HepG2 (cell line): ENCODE measurements around the gene SLC6A12. TPM values are rescaled to one million over a fixed set of nuclear protein-coding genes. Genes with fewer than 3 reads are reported as not detected.

Source experiments
- ATAC-seq: fragments of 200-7000 bp; cut with Tn5 transposase; 3 replicates; pipeline ENCODE4 v1.9.1; 2020; ENCODE audit warnings: mild to moderate bottlenecking, moderate library complexity
- BruUV-seq: library from RNA; stranded (reverse); fragments of 400-500 nt; replicated peaks from 2 replicates; lab custom pipeline; 2021; lab: Mats Ljungman, UMichigan
- CTCF ChIA-PET: fragments of 300-600 bp; formaldehyde crosslinking; extraction: SDS; loops from one replicate; lab custom pipeline; 2021; ENCODE audit warnings: low total read pairs, inconsistent platforms, low intra/inter-chr PET ratio; lab: Yijun Ruan, JAX
- POLR2A ChIA-PET: fragments of 350-600 bp; sonication (Branson Sonifier 250); formaldehyde crosslinking; loops from one replicate; lab custom pipeline; 2020; ENCODE audit warnings: antibody characterized with exemption, inconsistent platforms; lab: Yijun Ruan, JAX
- DNase-seq: peaks from one replicate; pipeline ENCODE4 v3.0.0-alpha.2; 2015; ENCODE audit warnings: low spot score
- FAIRE-seq: peaks from 3 replicates; lab custom pipeline; 2011; peaks lifted over from hg19 to GRCh38; lab: Jason Lieb, UNC
- H2AFZ ChIP-seq: one replicate; pipeline ENCODE4 v1.6.1; 2011; ENCODE audit warnings: low read length, inconsistent platforms
- H3K27ac ChIP-seq: fragments of 300-600 bp; 3 replicates; pipeline ENCODE4 v1.8.0; 2011; ENCODE audit warnings: mixed run types, mild to moderate bottlenecking, mixed read lengths, low read length, inconsistent platforms; ENCODE audit not compliant: insufficient read depth; ENCODE audit errors: extremely low read length
- H3K27me3 ChIP-seq, 2 experiments: fragments of 200-600 bp in 1 of 2; 2 replicates in 1 of 2; 3 replicates in 1 of 2; pipeline versions ENCODE4 v1.6.0 to v1.8.0; 2011; ENCODE audit warnings: low read length in 2 of 2, mild to moderate bottlenecking in 2 of 2, moderate library complexity in 2 of 2, inconsistent platforms in 1 of 2; ENCODE audit not compliant: insufficient read depth in 2 of 2, control insufficient read depth in 1 of 2
- H3K36me3 ChIP-seq, 2 experiments: fragments of 200-600 bp in 1 of 2; replicated peaks in 1 of 2; 2 replicates in 1 of 2; 3 replicates in 1 of 2; pipeline versions ENCODE4 v1.5.1 to v1.8.0; 2011; ENCODE audit warnings: low read length in 2 of 2, inconsistent platforms in 1 of 2; ENCODE audit not compliant: insufficient read depth in 2 of 2, control insufficient read depth in 1 of 2
- H3K4me1 ChIP-seq: 2 replicates; pipeline ENCODE4 v1.5.1; 2012; ENCODE audit warnings: low read length, inconsistent platforms; ENCODE audit not compliant: insufficient read depth
- H3K4me2 ChIP-seq: 2 replicates; pipeline ENCODE4 v1.6.0; 2011; ENCODE audit warnings: low read depth, low read length, inconsistent platforms
- H3K4me3 ChIP-seq, 3 experiments: fragments of 200-600 bp in 1 of 3; sonication (generic), shearing (Covaris generic) in 1 of 3; replicated peaks in 1 of 3; 2 replicates each; pipeline ENCODE4 v1.5.1; 2011 to 2016; ENCODE audit warnings: low read length in 3 of 3, inconsistent platforms in 2 of 3, low read depth in 2 of 3, mild to moderate bottlenecking in 2 of 3, control low read depth in 1 of 3, mixed read lengths in 1 of 3; ENCODE audit not compliant: insufficient read depth in 1 of 3
- H3K79me2 ChIP-seq: one replicate; pipeline ENCODE4 v1.6.1; 2011; ENCODE audit warnings: low read length, inconsistent platforms; ENCODE audit not compliant: insufficient read depth
- H3K9ac ChIP-seq: 2 replicates; pipeline ENCODE4 v1.6.0; 2011; ENCODE audit warnings: mild to moderate bottlenecking, low read depth, low read length, inconsistent platforms; ENCODE audit not compliant: insufficient read depth
- H3K9me3 ChIP-seq: 2 replicates; pipeline ENCODE4 v1.5.1; 2012; ENCODE audit warnings: mild to moderate bottlenecking, low read length
- H4K20me1 ChIP-seq: 2 replicates; pipeline ENCODE4 v1.6.0; 2011; ENCODE audit warnings: inconsistent platforms, mild to moderate bottlenecking, low read length, moderate library complexity; ENCODE audit not compliant: insufficient read depth
- BRD4 ChIP-seq: sonication (generic); formaldehyde crosslinking; IDR thresholded peaks from 2 replicates; pipeline ENCODE4 v1.4.0; 2020; ENCODE audit warnings: missing genetic modification reagents
- CEBPB ChIP-seq: IDR thresholded peaks from 2 replicates; pipeline ENCODE4 v1.6.1; 2011; ENCODE audit warnings: low read depth, low read length, improper control_type of control experiment, borderline replicate concordance
- EP300 ChIP-seq, 3 experiments: sonication (generic) in 1 of 3; formaldehyde crosslinking in 1 of 3; IDR thresholded peaks; 2 replicates each; pipeline versions ENCODE4 v1.5.1 to v1.6.1; 2011 to 2020; ENCODE audit warnings: low read depth in 2 of 3, low read length in 2 of 3, borderline replicate concordance in 1 of 3, improper control_type of control experiment in 1 of 3, mild to moderate bottlenecking in 1 of 3, missing genetic modification reagents in 1 of 3, moderate library complexity in 1 of 3
- FOXO1 ChIP-seq: sonication (generic); formaldehyde crosslinking; IDR thresholded peaks from 2 replicates; pipeline ENCODE4 v1.4.0; 2020; ENCODE audit warnings: missing genetic modification reagents
- RFX5 ChIP-seq: IDR thresholded peaks from 2 replicates; pipeline ENCODE4 v1.6.1; 2011; ENCODE audit warnings: low read depth, low read length, improper control_type of control experiment
- SP2 ChIP-seq: sonication (generic); formaldehyde crosslinking; IDR thresholded peaks from 2 replicates; pipeline ENCODE4 v1.5.1; 2020; ENCODE audit warnings: mild to moderate bottlenecking, missing genetic modification reagents
- ZNF256 ChIP-seq: sonication (generic); formaldehyde crosslinking; conservative IDR thresholded peaks from 2 replicates; pipeline ENCODE4 v1.4.0; 2020; ENCODE audit warnings: missing genetic modification reagents
- ZNF3 ChIP-seq: IDR thresholded peaks from 2 replicates; pipeline ENCODE4 v1.7.0; 2017; ENCODE audit warnings: inconsistent platforms
- ZNF432 ChIP-seq: sonication (generic); formaldehyde crosslinking; IDR thresholded peaks from 2 replicates; pipeline ENCODE4 v1.5.0; 2020; ENCODE audit warnings: missing genetic modification reagents, mild to moderate bottlenecking, borderline replicate concordance
- ZNF543 ChIP-seq: sonication (generic); formaldehyde crosslinking; IDR thresholded peaks from 2 replicates; pipeline ENCODE4 v1.4.0; 2020; ENCODE audit warnings: mild to moderate bottlenecking, missing genetic modification reagents
- WGBS: methylation state at CpG from one replicate; pipeline ENCODE4 v1.1.6; 2017; ENCODE audit warnings: low lambda C conversion rate; 5-methylcytosine and 5-hydroxymethylcytosine counted together
- in situ Hi-C: cut with HindIII; loops from 2 replicates; pipeline ENCODE4 v1.10.0; 2017; ENCODE audit warnings: low pct_unique_long_range_greater_than_20kb; ENCODE audit not compliant: extremely low pct_ligation_motif_present
- intact Hi-C: fragments of 100-400 bp; cut with micrococcal nuclease; formaldehyde crosslinking; loops from one replicate; pipeline ENCODE4 v1.10.0; 2022; ENCODE audit not compliant: unreplicated experiment
- polyA plus RNA-seq, 8 experiments: library from polyadenylated mRNA; depleted of rRNA in 3 of 8; stranded (reverse) in 7 of 8; unstranded in 1 of 8; fragments of >200 nt; fragmentation: Illumina TruSeq in 4 of 8; extraction: Trizol in 4 of 8; gene quantifications; 2 replicates each; pipeline versions ENCODE4 v1.2.1 to v1.2.3, GENCODE V29; 2011 to 2016; ENCODE audit warnings: low read depth in 4 of 8, missing spikeins in 1 of 8, mixed read lengths in 1 of 8; ENCODE audit not compliant: insufficient read depth in 1 of 8
- total RNA-seq, 5 experiments: library from RNA; depleted of rRNA; stranded (reverse); fragments of >200 nt; fragmentation: Illumina TruSeq; extraction: Trizol; gene quantifications; 2 replicates each; pipeline ENCODE4 v1.2.3, GENCODE V29; 2016; ENCODE audit warnings: low read depth in 1 of 5

The SLC6A12 gene
- total and polyA plus RNA-seq, 2 of the 13 experiments (the other 11 are each of a cell fraction or from before 2014, with no cell fraction given), result 3.7 to 18.8 TPM

DNA sequence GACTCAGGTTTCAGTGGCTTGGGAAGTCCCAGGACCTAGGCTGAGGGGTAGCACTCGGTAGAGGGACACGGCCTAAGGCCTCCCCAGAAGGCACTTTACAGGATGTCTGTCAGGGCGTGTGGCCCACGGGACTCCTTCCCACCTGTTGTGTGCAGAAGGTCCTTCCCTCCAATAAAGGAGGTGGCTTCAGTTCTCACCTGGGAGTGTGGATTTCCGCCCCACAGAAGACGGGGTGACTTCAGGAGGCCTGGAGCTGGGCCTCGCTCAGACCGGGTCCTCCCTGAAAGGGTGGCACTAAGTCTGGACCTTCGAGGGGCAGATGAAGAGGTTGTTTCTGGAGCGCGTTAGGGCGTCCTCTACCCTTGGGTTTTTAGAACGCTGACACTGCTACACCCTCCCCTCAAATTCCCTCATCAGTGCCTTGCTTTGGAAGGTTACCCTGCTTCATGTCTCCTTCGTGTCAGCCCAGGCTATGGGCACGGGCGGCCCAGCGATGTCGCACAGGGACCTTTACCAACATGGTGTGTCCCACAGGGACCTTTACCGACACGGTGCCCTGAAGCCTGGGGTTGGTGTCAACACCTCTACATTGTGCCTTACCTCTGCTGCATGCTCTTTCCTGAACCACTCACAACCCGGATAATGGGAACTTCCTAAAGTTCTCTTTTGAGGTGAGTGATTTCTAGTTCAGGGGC, 7.1 kb downstream of the SLC6A12 start:
- no peak for TF ChIP-seq ZNF256 (CRISPR knock-in tag)
- no peak for TF ChIP-seq BRD4 (CRISPR knock-in tag)
- TF ChIP-seq EP300 (IDR thresholded peaks at IDR 0.05; ENCODE audit: low read depth in 2 of 2, low read length in 2 of 2), result no peak
- no peak for TF ChIP-seq EP300 (CRISPR knock-in tag; IDR thresholded peaks at IDR 0.05; ENCODE audit: borderline replicate concordance)
- TF ChIP-seq ZNF543 (CRISPR knock-in tag), result no peak
- TF ChIP-seq ZNF3 (CRISPR knock-in tag), result no peak
- no peak for TF ChIP-seq CEBPB
- no peak for TF ChIP-seq SP2 (CRISPR knock-in tag)
- TF ChIP-seq FOXO1 (CRISPR knock-in tag), result no peak
- no peak for TF ChIP-seq RFX5
- no peak for TF ChIP-seq ZNF432 (CRISPR knock-in tag)
- POLR2A ChIA-PET, result no interaction called here
- no peak overlapping the region for H2AFZ ChIP-seq
- H3K27me3 ChIP-seq, result no peaks in the 10 kb centered on the region
- ATAC-seq, result no peak
- no peaks in the 10 kb centered on the region for H3K9me3 ChIP-seq
- no peaks in the 10 kb centered on the region for H3K36me3 ChIP-seq
- intact Hi-C loops, result no loop called here
- in situ Hi-C loops, result no loop called here
- H3K9ac ChIP-seq, result no peak overlapping the region
- CTCF ChIA-PET, result no interaction called here
- BruUV-seq, result no TSS peak
- no peaks in the 10 kb centered on the region for H3K79me2 ChIP-seq
- no peak for FAIRE-seq
- peaks cover 42% of the 10 kb centered on the region for H3K4me1 ChIP-seq
- no peak for DNase-seq
- H3K4me2 ChIP-seq, result no peak overlapping the region
- H3K27ac ChIP-seq, result no peak overlapping the region
- WGBS, result 91% methylated on average over 21 of the region's 21 CpGs
- no peak overlapping the region for H3K4me3 ChIP-seq
- peaks cover 7% of the 10 kb centered on the region for H4K20me1 ChIP-seq
